Mucosa of descending colon (tissue), 3 donors: ENCODE data around the gene ITPRIP. TPM values are rescaled to one million over a fixed set of nuclear protein-coding genes. Genes with fewer than 3 reads are reported as not detected.

Experiments
- ATAC-seq: fragments of 200-7000 bp; cut with Tn5 transposase; one replicate; pipeline ENCODE4 v1.9.1; 2020; ENCODE audit warnings: mild to moderate bottlenecking, moderate library complexity
- DNase-seq, 3 donors: peaks; one replicate each; pipeline ENCODE4 v3.0.0-alpha.2; 2020
- H3K36me3 ChIP-seq: fragments of 200-600 bp; one replicate; pipeline ENCODE4 v1.8.0; 2021; ENCODE audit warnings: low read depth, mild to moderate bottlenecking
- H3K4me1 ChIP-seq: fragments of 200-600 bp; one replicate; pipeline ENCODE4 v1.8.0; 2021; ENCODE audit warnings: low read depth, mild to moderate bottlenecking
- H3K4me3 ChIP-seq: fragments of 200-600 bp; one replicate; pipeline ENCODE4 v1.8.0; 2021; ENCODE audit warnings: mild to moderate bottlenecking
- H3K9me3 ChIP-seq: fragments of 200-600 bp; one replicate; pipeline ENCODE4 v1.8.0; 2021; ENCODE audit warnings: mild to moderate bottlenecking
- intact Hi-C, 2 donors: fragments of 100-400 bp; cut with DNase I in 1 of 2; cut with micrococcal nuclease in 1 of 2; formaldehyde crosslinking; loops; one replicate each; pipeline versions ENCODE4 v1.11.0 to v1.11.1; 2022; cut with DNase I, micrococcal nuclease
- total RNA-seq, 3 donors: library from RNA; stranded (reverse); fragmentation: NEBNext Ultra II Directional in 2 of 3; extraction: Animal tissue kit (Norgen Biotek cat#: 25700) in 2 of 3; gene quantifications; one replicate each; pipeline versions ENCODE4 v1.2.1 to v1.2.4, GENCODE V29; 2021 to 2023
- TF ChIP-seq, protein P1 (sequence below): fragments of 200-600 bp; IDR thresholded peaks from one replicate; pipeline ENCODE4 v1.8.0; 2022; ENCODE audit warnings: antibody characterized with exemption, mild to moderate bottlenecking
- donor health status: DM: no; HTN: no; CAD: no; lungs with moderate emphysema.
- donor health status: DM: no; HTN: no; CAD: no.
- donor health status: DM: no; HTN: yes; CAD: no.

The ITPRIP gene
- total RNA-seq, 3 donors from 2014 or later, result 3.2 to 10.7 (median 5.7) TPM

DNA sequence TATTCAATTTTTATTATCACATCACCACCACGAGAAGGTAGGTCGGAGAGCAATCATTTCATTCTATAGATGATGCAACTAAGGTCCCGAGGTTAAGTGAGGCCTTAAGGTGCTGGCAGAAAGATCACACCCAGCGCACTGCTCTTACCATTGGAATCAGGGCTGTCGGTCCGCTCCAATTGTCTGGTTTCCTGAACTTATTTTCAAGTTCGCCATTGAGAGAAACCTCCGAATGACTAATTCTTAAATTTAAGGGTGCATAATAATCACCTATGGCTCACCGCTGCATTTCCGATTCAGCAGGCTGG is 69.9 kb downstream of the ITPRIP start:
- Histone ChIP-seq H3K36me3 (no peaks in the 10 kb centered on the region), H3K4me1 (no peaks in the 10 kb centered on the region), H3K9me3 (no peaks in the 10 kb centered on the region), H3K4me3 (peak overlapping the region; percentile 78)
- DNase-seq (no peak), ATAC-seq (peak; percentile 4)
- intact Hi-C loops, result no loop called here
- TF ChIP-seq, protein P1, sequence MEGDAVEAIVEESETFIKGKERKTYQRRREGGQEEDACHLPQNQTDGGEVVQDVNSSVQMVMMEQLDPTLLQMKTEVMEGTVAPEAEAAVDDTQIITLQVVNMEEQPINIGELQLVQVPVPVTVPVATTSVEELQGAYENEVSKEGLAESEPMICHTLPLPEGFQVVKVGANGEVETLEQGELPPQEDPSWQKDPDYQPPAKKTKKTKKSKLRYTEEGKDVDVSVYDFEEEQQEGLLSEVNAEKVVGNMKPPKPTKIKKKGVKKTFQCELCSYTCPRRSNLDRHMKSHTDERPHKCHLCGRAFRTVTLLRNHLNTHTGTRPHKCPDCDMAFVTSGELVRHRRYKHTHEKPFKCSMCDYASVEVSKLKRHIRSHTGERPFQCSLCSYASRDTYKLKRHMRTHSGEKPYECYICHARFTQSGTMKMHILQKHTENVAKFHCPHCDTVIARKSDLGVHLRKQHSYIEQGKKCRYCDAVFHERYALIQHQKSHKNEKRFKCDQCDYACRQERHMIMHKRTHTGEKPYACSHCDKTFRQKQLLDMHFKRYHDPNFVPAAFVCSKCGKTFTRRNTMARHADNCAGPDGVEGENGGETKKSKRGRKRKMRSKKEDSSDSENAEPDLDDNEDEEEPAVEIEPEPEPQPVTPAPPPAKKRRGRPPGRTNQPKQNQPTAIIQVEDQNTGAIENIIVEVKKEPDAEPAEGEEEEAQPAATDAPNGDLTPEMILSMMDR, result no peak

DNA sequence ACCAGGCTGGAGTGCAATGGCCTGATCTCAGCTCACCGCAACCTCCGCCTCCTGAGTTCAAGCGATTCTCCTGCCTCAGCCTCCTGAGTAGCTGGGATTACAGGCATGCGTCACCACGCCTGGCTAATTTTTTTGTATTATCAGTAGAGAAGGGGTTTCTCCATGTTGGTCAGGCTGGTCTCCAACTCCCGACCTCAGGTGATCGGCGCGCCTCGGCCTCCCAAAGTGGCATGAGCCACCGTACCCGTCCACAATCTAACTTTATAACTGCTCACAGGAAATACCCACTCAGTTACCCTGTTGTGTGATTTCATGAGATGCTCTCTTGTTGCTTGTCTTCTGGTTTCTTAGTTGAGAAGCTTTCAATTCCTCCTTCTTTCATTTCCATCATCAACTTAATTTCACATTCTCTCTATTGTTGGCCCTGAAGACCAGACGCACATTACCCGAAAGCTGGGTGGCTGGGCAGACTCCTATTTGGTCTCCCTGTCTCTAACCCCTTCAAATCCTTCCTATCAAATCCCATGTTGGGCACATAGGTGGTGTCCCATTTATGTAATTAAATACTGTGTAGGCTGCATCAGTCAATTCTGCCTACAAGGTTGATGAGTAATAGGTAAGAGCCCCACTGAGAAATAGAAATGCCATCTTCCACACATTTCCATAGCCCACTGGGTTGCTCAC is 70.4 kb downstream of the ITPRIP start:
- TF ChIP-seq, protein P1, result no peak
- peaks cover 3% of the 10 kb centered on the region for H3K36me3 ChIP-seq
- ATAC-seq, result no peak

DNA sequence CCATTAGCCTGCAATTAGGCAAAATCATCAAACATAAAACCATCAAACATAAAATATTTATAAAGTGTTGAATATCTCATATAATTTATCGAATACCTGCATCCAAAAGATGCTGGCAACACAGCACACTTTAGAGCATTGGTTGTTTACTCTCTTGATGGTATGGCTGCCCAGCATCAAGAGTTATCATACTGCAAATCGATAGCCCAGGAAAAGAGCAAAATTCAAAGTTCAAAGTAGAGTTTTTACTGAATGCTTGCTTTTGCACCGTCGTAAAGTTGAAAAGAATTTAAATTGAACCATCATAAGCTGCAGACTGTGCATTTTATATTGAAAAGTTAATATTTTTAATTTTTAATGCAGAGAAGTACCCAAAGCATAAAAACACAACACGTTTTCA is 73.5 kb downstream of the ITPRIP start:
- peaks cover 7% of the 10 kb centered on the region for H3K36me3 ChIP-seq
- H3K9me3 ChIP-seq, result no peaks in the 10 kb centered on the region
- no peak overlapping the region for H3K4me3 ChIP-seq
- intact Hi-C loops, result no loop called here
- no peak for ATAC-seq
- TF ChIP-seq, protein P1, result no peak
- H3K4me1 ChIP-seq, result no peaks in the 10 kb centered on the region
- no peak for DNase-seq

More for the DNA sequence above, 70.4 kb downstream of the ITPRIP start:
- intact Hi-C loops, result no loop called here
- H3K4me3 ChIP-seq, result no peak overlapping the region
- no peak for DNase-seq
- no peaks in the 10 kb centered on the region for H3K9me3 ChIP-seq
- no peaks in the 10 kb centered on the region for H3K4me1 ChIP-seq

DNA sequence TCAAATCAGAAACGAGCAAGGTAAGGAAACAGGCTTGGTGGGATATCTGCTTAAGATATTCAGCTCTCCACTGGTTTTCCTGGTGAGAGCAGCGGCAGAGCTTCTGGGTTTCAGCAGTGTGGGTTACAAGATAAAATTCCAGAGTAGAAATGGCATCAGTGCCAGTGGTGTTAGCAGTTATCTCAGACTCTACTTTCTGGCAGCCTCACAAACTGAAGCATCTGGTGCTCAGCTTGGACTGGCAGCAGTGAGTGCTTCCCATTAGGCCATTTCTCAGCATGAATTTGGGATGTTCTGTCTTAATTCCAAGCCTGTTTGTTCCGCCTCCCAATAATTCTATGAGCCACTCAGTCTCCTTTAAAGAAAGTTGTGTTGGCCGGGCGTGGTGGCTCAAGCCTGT is 76.2 kb downstream of the ITPRIP start:
- Histone ChIP-seq H3K4me3 (no peak overlapping the region), H3K36me3 (peaks cover 7% of the 10 kb centered on the region), H3K4me1 (peaks cover 7% of the 10 kb centered on the region), H3K9me3 (no peaks in the 10 kb centered on the region)
- intact Hi-C loops, result no loop called here
- TF ChIP-seq, protein P1, result no peak
- no peak for ATAC-seq
- DNase-seq, result no peak

DNA sequence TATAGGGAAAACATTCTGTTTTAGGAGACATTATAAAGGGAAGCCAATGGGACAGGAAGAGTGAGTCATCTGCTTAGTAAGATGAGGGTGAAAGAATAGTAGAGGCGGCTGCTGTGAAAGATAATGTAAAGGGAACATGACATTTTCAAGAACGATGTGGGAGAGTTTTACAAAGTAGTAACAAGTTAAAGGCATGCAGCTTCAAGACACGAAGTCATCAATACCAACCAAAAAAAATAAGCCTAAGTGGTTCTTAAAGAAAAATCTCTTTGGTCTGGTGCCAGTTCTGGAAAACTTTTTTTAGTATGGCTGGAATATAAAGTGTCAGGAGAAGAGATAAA is 77.5 kb downstream of the ITPRIP start:
- peaks cover 7% of the 10 kb centered on the region for H3K36me3 ChIP-seq
- ATAC-seq, result no peak
- no peaks in the 10 kb centered on the region for H3K9me3 ChIP-seq
- no peak overlapping the region for H3K4me3 ChIP-seq
- intact Hi-C loops, result no loop called here
- DNase-seq, result no peak
- TF ChIP-seq, protein P1, result no peak
- H3K4me1 ChIP-seq, result peaks cover 19% of the 10 kb centered on the region
